ENCODE measurements around the gene ZMIZ1. TPM values are rescaled to one million over a fixed set of nuclear protein-coding genes. Genes with fewer than 3 reads are reported as not detected.

The ZMIZ1 gene
- total and polyA plus RNA-seq, 2 experiments from 2014 or later, result 9.2 to 30.9 TPM

GRCh38 chr10:79324032-79324695 lies 255.4 kb downstream of the ZMIZ1 start:
- Histone ChIP-seq H3K27me3 (ENCODE audit: insufficient read depth) (no peaks in the 10 kb centered on the region), H4K20me1 (replicated peaks; ENCODE audit: insufficient read depth) (no peaks in the 10 kb centered on the region), H2AFZ (no peak overlapping the region), H3K4me1 (ENCODE audit: insufficient read depth) (no peaks in the 10 kb centered on the region), H3K9me2 (ENCODE audit: insufficient read depth) (no peaks in the 10 kb centered on the region), H3K4me2 (no peak overlapping the region), H3K4me3 (no peak overlapping the region), H3K79me2 (replicated peaks; ENCODE audit: insufficient read depth) (no peaks in the 10 kb centered on the region), H3F3A (replicated peaks; ENCODE audit: low read depth) (no peaks in the 10 kb centered on the region), H3K36me3 (ENCODE audit: insufficient read depth) (no peaks in the 10 kb centered on the region), H3K27ac (ENCODE audit: low read depth) (no peak overlapping the region)
- Mint-ChIP-seq H3K36me3 (ENCODE audit: low read depth) (peaks cover 5% of the 10 kb centered on the region; the same call in 1 of the 3 replicates), H3K4me3 (no peak overlapping the region), H3K27ac (no peak overlapping the region), H3K4me1 (no peaks in the 10 kb centered on the region), H3K27me3 (ENCODE audit: insufficient read depth, low read depth, poor library complexity) (peaks cover 7% of the 10 kb centered on the region), H3K9me3 (no peaks in the 10 kb centered on the region)
- ATAC-seq, result no peak
- no peak for TF ChIP-seq CTCF (conservative IDR thresholded peaks at IDR 0.05; ENCODE audit: low read depth in 2 of 2)
- TF ChIP-seq ZNF462 (CRISPR knock-in tag; IDR thresholded peaks at IDR 0.05), result no peak
- no peak for TF ChIP-seq REST (IDR thresholded peaks at IDR 0.05; ENCODE audit: unreplicated experiment)
- no peak for TF ChIP-seq EZH2 (IDR thresholded peaks at IDR 0.05; ENCODE audit: low read depth, unreplicated experiment)
- TF ChIP-seq ZNF114 (CRISPR knock-in tag; IDR thresholded peaks at IDR 0.05), result no peak
- TF ChIP-seq EZH2phosphoT487 (IDR thresholded peaks at IDR 0.05; ENCODE audit: unreplicated experiment), result no peak
- TF ChIP-seq ZNF331 (CRISPR knock-in tag; IDR thresholded peaks at IDR 0.05; ENCODE audit: low read depth), result no peak
- TF ChIP-seq NANOG (IDR thresholded peaks at IDR 0.05; ENCODE audit: borderline replicate concordance), result no peak
- TF ChIP-seq CREB1 (CRISPR knock-in tag; IDR thresholded peaks at IDR 0.05; ENCODE audit: low read depth), result no peak
- TF ChIP-seq JUNB (IDR thresholded peaks at IDR 0.05; ENCODE audit: unreplicated experiment), result no peak
- TF ChIP-seq STAT1 (IDR thresholded peaks at IDR 0.05; ENCODE audit: unreplicated experiment), result no peak
- TF ChIP-seq ETS1 (IDR thresholded peaks at IDR 0.05), result no peak
- DNase-seq (ENCODE audit: low spot score), result no peak

Measured in GM23338 (cell line).